Measurements from ENCODE around the gene APPL2.

Gene APPL2

GRCh38 chr12:105275997-105276733 lies 40.2 kb upstream of the APPL2 start:
- peak; percentile 7 for TF ChIP-seq CTCF (IDR thresholded peaks at IDR 0.05; ENCODE audit: insufficient read depth, low read depth, low read length, missing control alignments)
- peak; percentile 80 for DNase-seq (ENCODE audit: low read depth)
- no peak overlapping the region for H3K4me3 ChIP-seq (ENCODE audit: low read length)

- DNase-seq (ENCODE audit: low read depth), result no peak
- no peak for TF ChIP-seq CTCF (IDR thresholded peaks at IDR 0.05; ENCODE audit: insufficient read depth, low read depth, low read length, missing control alignments)
- no peak overlapping the region for H3K4me3 ChIP-seq (ENCODE audit: low read length)
Observed at GRCh38 chr12:105274571-105274970, 38.6 kb upstream of the APPL2 start.

- TF ChIP-seq CTCF (IDR thresholded peaks at IDR 0.05; ENCODE audit: insufficient read depth, low read depth, low read length, missing control alignments), result no peak
- H3K4me3 ChIP-seq (ENCODE audit: low read length), result peak overlapping the region; percentile 16
- DNase-seq (ENCODE audit: low read depth), result peak; percentile 81
Observed at GRCh38 chr12:105273601-105274000, 37.6 kb upstream of the APPL2 start.

- H3K4me3 ChIP-seq (ENCODE audit: low read length), result peak overlapping the region; percentile 16
- TF ChIP-seq CTCF (IDR thresholded peaks at IDR 0.05; ENCODE audit: insufficient read depth, low read depth, low read length, missing control alignments), result no peak
- DNase-seq (ENCODE audit: low read depth), result peak; percentile 90
Observed at GRCh38 chr12:105272814-105273416, 36.9 kb upstream of the APPL2 start.

- no peak for DNase-seq (ENCODE audit: low read depth)
- no peak for TF ChIP-seq CTCF (IDR thresholded peaks at IDR 0.05; ENCODE audit: insufficient read depth, low read depth, low read length, missing control alignments)
- no peak overlapping the region for H3K4me3 ChIP-seq (ENCODE audit: low read length)
Observed at GRCh38 chr12:105272152-105272551, 36.2 kb upstream of the APPL2 start.

GRCh38 chr12:105271364-105271763 lies 35.4 kb upstream of the APPL2 start:
- no peak overlapping the region for H3K4me3 ChIP-seq (ENCODE audit: low read length)
- DNase-seq (ENCODE audit: low read depth), result no peak
- TF ChIP-seq CTCF (IDR thresholded peaks at IDR 0.05; ENCODE audit: insufficient read depth, low read depth, low read length, missing control alignments), result no peak
